Keratinocyte (primary cell): Measurements from ENCODE around the gene PARP3. TPM values are rescaled to one million over a fixed set of nuclear protein-coding genes. Genes with fewer than 3 reads are reported as not detected.

Experiments
- DNase-seq: peaks from one replicate; pipeline ENCODE4 v3.0.0-alpha.2; 2011; ENCODE audit warnings: low read depth, missing footprints, low spot score
- FAIRE-seq: peaks from 2 replicates; lab custom pipeline; 2011; peaks lifted over from hg19 to GRCh38; lab: Jason Lieb, UNC
- H2AFZ ChIP-seq: 2 replicates; pipeline ENCODE4 v1.6.0; 2012; ENCODE audit warnings: low read length, control low read depth, inconsistent platforms; ENCODE audit not compliant: control insufficient read depth
- H3K27ac ChIP-seq: 2 replicates; pipeline ENCODE4 v1.5.1; 2011; ENCODE audit warnings: low read length; ENCODE audit not compliant: control insufficient read depth, insufficient read depth
- H3K27me3 ChIP-seq: 3 replicates; pipeline ENCODE4 v1.6.0; 2011; ENCODE audit warnings: low read length; ENCODE audit not compliant: control insufficient read depth, insufficient read depth; ENCODE audit errors: extremely low read depth
- H3K36me3 ChIP-seq, 2 experiments: 2 replicates in 1 of 2; 3 replicates in 1 of 2; pipeline ENCODE4 v1.5.1; 2011; ENCODE audit warnings: low read length in 2 of 2, mild to moderate bottlenecking in 1 of 2; ENCODE audit not compliant: control insufficient read depth in 2 of 2, insufficient read depth in 2 of 2; ENCODE audit errors: extremely low read depth in 1 of 2
- H3K4me1 ChIP-seq: 3 replicates; pipeline ENCODE4 v1.5.1; 2011; ENCODE audit warnings: low read length; ENCODE audit not compliant: control insufficient read depth, insufficient read depth; ENCODE audit errors: extremely low read depth
- H3K4me2 ChIP-seq: 3 replicates; pipeline ENCODE4 v1.6.0; 2011; ENCODE audit warnings: low read depth, low read length; ENCODE audit not compliant: control insufficient read depth, insufficient read depth; ENCODE audit errors: extremely low read depth
- H3K4me3 ChIP-seq, 3 experiments: fragments of 200-600 bp in 1 of 3; sonication (generic) in 1 of 3; 2 replicates in 2 of 3; 3 replicates in 1 of 3; pipeline ENCODE4 v1.5.1; 2011 to 2016; ENCODE audit warnings: low read length in 3 of 3, mild to moderate bottlenecking in 3 of 3, control low read depth in 2 of 3, inconsistent platforms in 1 of 3, low read depth in 1 of 3, mixed read lengths in 1 of 3, mixed run types in 1 of 3, moderate library complexity in 1 of 3; ENCODE audit not compliant: control insufficient read depth in 2 of 3, insufficient read depth in 2 of 3; ENCODE audit errors: extremely low read depth in 1 of 3
- H3K79me2 ChIP-seq: 2 replicates; pipeline ENCODE4 v1.6.0; 2012; ENCODE audit warnings: low read length; ENCODE audit not compliant: control insufficient read depth, insufficient read depth
- H3K9ac ChIP-seq: 3 replicates; pipeline ENCODE4 v1.6.0; 2011; ENCODE audit warnings: low read length; ENCODE audit not compliant: control insufficient read depth, insufficient read depth; ENCODE audit errors: extremely low read depth
- H3K9me1 ChIP-seq: 3 replicates; pipeline ENCODE4 v1.6.0; 2011; ENCODE audit warnings: low read length; ENCODE audit not compliant: control insufficient read depth, insufficient read depth; ENCODE audit errors: extremely low read depth
- H3K9me3 ChIP-seq: 2 replicates; pipeline ENCODE4 v1.5.1; 2012; ENCODE audit warnings: low read depth, low read length; ENCODE audit not compliant: control insufficient read depth
- H4K20me1 ChIP-seq: 3 replicates; pipeline ENCODE4 v1.6.0; 2011; ENCODE audit warnings: low read length; ENCODE audit not compliant: control insufficient read depth, insufficient read depth; ENCODE audit errors: extremely low read depth
- EZH2 ChIP-seq: IDR thresholded peaks from one replicate; pipeline ENCODE4 v1.6.1; 2012; ENCODE audit warnings: inconsistent platforms, mild to moderate bottlenecking, low read length, moderate library complexity
- dilution Hi-C: fragments of 300-500 bp; cut with MboI; formaldehyde crosslinking; loops from one replicate; pipeline ENCODE4 v1.7.0; 2020; ENCODE audit warnings: low sequenced_read_pairs; ENCODE audit not compliant: extremely low pct_ligation_motif_present
- polyA plus RNA-seq, 5 experiments: library from polyadenylated mRNA; depleted of rRNA in 3 of 5; stranded (reverse) in 3 of 5; stranded (forward) in 1 of 5; unstranded in 1 of 5; fragments of >200 nt; gene quantifications; 1 replicate in 1 of 5; 2 replicates in 3 of 5; 3 replicates in 1 of 5; pipeline versions ENCODE4 v1.2.1 to v1.2.3, GENCODE V29; 2011 to 2012; ENCODE audit warnings: missing spikeins in 2 of 5, low read depth in 1 of 5, low replicate concordance in 1 of 5
- TF ChIP-seq, protein P1 (sequence below), 3 experiments: IDR thresholded peaks in 1 of 3; conservative IDR thresholded peaks in 1 of 3; optimal IDR thresholded peaks in 1 of 3; 2 replicates in 2 of 3; 3 replicates in 1 of 3; pipeline versions ENCODE3 to v1.5.1; 2011; ENCODE audit warnings: low read length in 3 of 3, mild to moderate bottlenecking in 3 of 3, moderate library complexity in 2 of 3, control low read depth in 1 of 3, inconsistent platforms in 1 of 3; ENCODE audit not compliant: insufficient read depth in 2 of 3; ENCODE audit errors: extremely low read depth in 1 of 3

The PARP3 gene
- polyA plus RNA-seq, 1 donor (not counting 4 experiments of a cell fraction or from before 2014, with no cell fraction given) = 6.4 TPM

DNA sequence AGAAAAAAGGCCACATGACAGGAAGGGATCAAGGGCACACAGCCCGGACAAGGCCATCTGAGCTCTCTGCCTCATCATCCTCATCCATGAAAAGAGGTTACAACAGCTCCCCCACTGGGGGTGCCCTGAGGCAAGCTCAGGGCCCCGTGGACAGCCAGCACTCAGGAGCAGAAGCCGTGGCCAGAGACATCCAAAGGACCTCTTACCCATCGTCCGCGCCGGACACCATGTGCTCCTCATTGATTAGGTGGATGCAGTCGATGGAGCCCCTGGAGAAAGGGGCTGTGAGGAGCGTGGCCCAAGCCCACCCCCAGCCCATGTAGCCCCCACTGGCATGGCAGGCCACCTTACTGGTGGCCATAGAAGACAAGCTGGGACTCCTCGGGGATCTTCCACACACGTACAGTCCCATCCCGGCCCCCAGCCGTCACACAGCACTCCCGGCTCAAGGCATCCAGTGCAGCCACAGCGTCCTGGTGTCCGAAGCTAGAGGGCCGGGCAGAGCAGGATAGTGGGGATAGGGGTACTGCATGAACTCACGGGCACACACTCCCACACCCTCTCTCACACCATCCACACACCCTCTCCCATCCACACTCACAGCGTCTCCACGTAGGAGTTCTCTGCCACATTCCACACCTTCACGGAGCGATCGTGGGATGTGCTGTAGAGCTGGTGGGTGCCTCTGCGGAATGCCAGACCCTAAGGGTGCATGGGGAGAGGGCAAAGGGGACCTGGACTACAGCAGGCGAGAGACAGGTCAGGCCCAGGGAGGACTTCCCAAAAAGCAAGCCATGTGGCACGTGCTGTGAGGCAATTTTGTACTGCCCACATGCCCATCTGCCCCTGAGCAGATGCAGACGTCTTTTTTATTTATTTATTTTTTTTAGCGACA, 6.9 kb upstream of the PARP3 start:
- Histone ChIP-seq H3K27ac (no peak overlapping the region), H3K79me2 (peaks cover 16% of the 10 kb centered on the region), H3K9me3 (no peaks in the 10 kb centered on the region), H3K4me1 (peaks cover 6% of the 10 kb centered on the region), H3K27me3 (no peaks in the 10 kb centered on the region), H2AFZ (no peak overlapping the region), H3K9ac (no peak overlapping the region), H3K4me2 (no peak overlapping the region), H3K36me3 (peaks cover 35 to 48% of the 10 kb centered on the region in 2 experiments), H3K9me1 (peaks cover 2% of the 10 kb centered on the region), H4K20me1 (peaks cover 3% of the 10 kb centered on the region), H3K4me3 (no peak overlapping the region)
- FAIRE-seq (no peak), DNase-seq (no peak)
- dilution Hi-C loops = no loop called here
- TF ChIP-seq EZH2 = no peak
- TF ChIP-seq, protein P1, sequence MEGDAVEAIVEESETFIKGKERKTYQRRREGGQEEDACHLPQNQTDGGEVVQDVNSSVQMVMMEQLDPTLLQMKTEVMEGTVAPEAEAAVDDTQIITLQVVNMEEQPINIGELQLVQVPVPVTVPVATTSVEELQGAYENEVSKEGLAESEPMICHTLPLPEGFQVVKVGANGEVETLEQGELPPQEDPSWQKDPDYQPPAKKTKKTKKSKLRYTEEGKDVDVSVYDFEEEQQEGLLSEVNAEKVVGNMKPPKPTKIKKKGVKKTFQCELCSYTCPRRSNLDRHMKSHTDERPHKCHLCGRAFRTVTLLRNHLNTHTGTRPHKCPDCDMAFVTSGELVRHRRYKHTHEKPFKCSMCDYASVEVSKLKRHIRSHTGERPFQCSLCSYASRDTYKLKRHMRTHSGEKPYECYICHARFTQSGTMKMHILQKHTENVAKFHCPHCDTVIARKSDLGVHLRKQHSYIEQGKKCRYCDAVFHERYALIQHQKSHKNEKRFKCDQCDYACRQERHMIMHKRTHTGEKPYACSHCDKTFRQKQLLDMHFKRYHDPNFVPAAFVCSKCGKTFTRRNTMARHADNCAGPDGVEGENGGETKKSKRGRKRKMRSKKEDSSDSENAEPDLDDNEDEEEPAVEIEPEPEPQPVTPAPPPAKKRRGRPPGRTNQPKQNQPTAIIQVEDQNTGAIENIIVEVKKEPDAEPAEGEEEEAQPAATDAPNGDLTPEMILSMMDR (optimal IDR thresholded peaks at IDR 0.05 in 1 of 3, IDR thresholded peaks at IDR 0.05 in 1 of 3, conservative IDR thresholded peaks at IDR 0.05 in 1 of 3; ENCODE audit: extremely low read depth in 1 of 3, insufficient read depth in 2 of 3, low read length in 3 of 3) = no peak

DNA sequence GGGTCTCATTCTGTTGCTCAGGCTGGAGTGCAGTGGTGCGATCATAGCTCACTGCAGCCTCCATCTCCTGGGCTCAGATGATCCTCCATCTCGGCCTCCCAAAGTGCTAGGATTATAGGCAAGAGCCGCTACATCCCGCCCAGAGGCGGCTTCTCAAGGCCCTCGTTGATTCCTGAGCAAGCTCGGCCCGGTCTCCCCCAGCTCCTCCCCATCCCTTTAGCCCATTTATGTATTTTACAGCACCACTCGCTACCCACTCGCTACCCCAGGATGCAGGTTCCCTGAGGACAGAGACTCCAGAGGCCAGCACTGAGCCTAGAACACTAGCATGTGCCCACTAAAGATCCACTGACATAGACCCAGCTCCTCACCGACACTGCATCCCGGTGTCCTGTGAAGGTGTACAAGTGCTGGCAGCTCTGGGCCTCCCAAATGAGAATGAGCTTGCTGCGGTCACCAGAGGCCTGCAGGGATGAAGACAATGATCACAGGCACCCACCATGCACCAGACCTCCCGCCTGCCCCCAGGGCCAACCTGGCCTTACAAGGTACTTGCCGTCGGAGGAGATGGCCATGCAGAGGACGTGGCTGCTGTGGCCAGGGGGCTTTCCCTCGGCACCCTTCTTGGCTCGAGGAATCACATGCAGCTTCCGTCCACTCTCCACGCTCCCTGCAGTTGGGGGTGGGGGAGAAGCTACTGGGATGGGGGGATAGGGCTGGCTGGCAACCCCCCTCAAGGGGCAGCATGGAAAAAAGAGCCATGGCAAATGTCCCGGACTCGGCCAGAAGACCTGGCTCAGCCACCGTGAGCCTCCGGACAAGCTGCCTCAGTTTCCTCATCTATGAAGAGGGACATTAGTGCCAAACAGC, 6.0 kb upstream of the PARP3 start:
- Histone ChIP-seq H3K79me2 (peaks cover 25% of the 10 kb centered on the region), H3K9ac (no peak overlapping the region), H3K9me1 (peaks cover 2% of the 10 kb centered on the region), H3K36me3 (peaks cover 36 to 45% of the 10 kb centered on the region in 2 experiments), H3K4me3 (no peak overlapping the region), H3K4me1 (peaks cover 12% of the 10 kb centered on the region), H3K27me3 (no peaks in the 10 kb centered on the region), H3K4me2 (no peak overlapping the region), H3K27ac (no peak overlapping the region), H3K9me3 (no peaks in the 10 kb centered on the region), H4K20me1 (peaks cover 2% of the 10 kb centered on the region), H2AFZ (no peak overlapping the region)
- no peak for TF ChIP-seq EZH2
- TF ChIP-seq, protein P1 (optimal IDR thresholded peaks at IDR 0.05 in 1 of 3, IDR thresholded peaks at IDR 0.05 in 1 of 3, conservative IDR thresholded peaks at IDR 0.05 in 1 of 3; ENCODE audit: extremely low read depth in 1 of 3, insufficient read depth in 2 of 3, low read length in 3 of 3) = no peak
- DNase-seq (no peak), FAIRE-seq (no peak)
- dilution Hi-C loops = no loop called here
